SK-N-SH (cell line): ENCODE results near the gene EDIL3. TPM values are rescaled to one million over a fixed set of nuclear protein-coding genes. Genes with fewer than 3 reads are reported as not detected.

Experiments used
- CTCF ChIA-PET: fragments of 300-600, 350-600 bp; formaldehyde crosslinking; extraction: SDS; loops from one replicate; lab custom pipeline; 2021; lab: Yijun Ruan, JAX
- POLR2A ChIA-PET: fragments of 350-600 bp; sonication (Branson Sonifier 250); formaldehyde crosslinking; extraction: SDS; loops from one replicate; lab custom pipeline; 2020; ENCODE audit warnings: antibody characterized with exemption, inconsistent platforms; lab: Yijun Ruan, JAX
- DNase-seq: peaks from one replicate; pipeline ENCODE4 v3.0.0; 2012
- H2AFZ ChIP-seq: fragments of 200-600 bp; sonication (generic); 2 replicates; pipeline ENCODE4 v1.8.1; 2016; ENCODE audit warnings: antibody characterized with exemption, mild to moderate bottlenecking, low read depth
- H3F3A ChIP-seq: fragments of 200-600 bp; sonication (generic); replicated peaks from 2 replicates; pipeline ENCODE3; 2016; ENCODE audit warnings: antibody characterized with exemption, mild to moderate bottlenecking; ENCODE audit not compliant: insufficient read depth
- H3K27ac ChIP-seq, 2 experiments: fragments of 200-500 bp in 1 of 2; fragments of 200-600 bp in 1 of 2; sonication (Bioruptor generic) in 1 of 2; sonication (generic), shearing (Covaris generic) in 1 of 2; 2 replicates each; pipeline versions ENCODE4 v1.5.1 to v1.6.1; 2014 to 2016; ENCODE audit warnings: low read depth in 2 of 2, inconsistent platforms in 1 of 2, low read length in 1 of 2, mild to moderate bottlenecking in 1 of 2, mixed read lengths in 1 of 2
- H3K27me3 ChIP-seq: fragments of 200-600 bp; sonication (generic), shearing (Covaris generic); 2 replicates; pipeline ENCODE4 v1.6.1; 2016; ENCODE audit warnings: mixed run types; ENCODE audit not compliant: insufficient read depth
- H3K36me3 ChIP-seq, 2 experiments: fragments of 200-500 bp in 1 of 2; fragments of 200-600 bp in 1 of 2; sonication (Bioruptor generic) in 1 of 2; sonication (generic) in 1 of 2; replicated peaks in 1 of 2; 2 replicates each; pipeline versions ENCODE3 to v1.5.1; 2014 to 2016; ENCODE audit warnings: low read length in 1 of 2, mild to moderate bottlenecking in 1 of 2; ENCODE audit not compliant: insufficient read depth in 2 of 2, control insufficient read depth in 1 of 2
- H3K4me1 ChIP-seq, 2 experiments: fragments of 200-500 bp in 1 of 2; fragments of 200-600 bp in 1 of 2; sonication (Bioruptor generic) in 1 of 2; sonication (generic), shearing (Covaris generic) in 1 of 2; 2 replicates each; pipeline versions ENCODE4 v1.5.1 to v1.6.1; 2014 to 2016; ENCODE audit warnings: low read depth in 1 of 2, low read length in 1 of 2, mixed run types in 1 of 2; ENCODE audit not compliant: insufficient read depth in 2 of 2, control insufficient read depth in 1 of 2
- H3K4me2 ChIP-seq: fragments of 200-600 bp; sonication (generic), shearing (Covaris generic); 2 replicates; pipeline ENCODE4 v1.6.1; 2017; ENCODE audit warnings: mixed run types
- H3K4me3 ChIP-seq, 2 experiments: fragments of 200-500 bp in 1 of 2; fragments of 200-600 bp in 1 of 2; sonication (Bioruptor generic) in 1 of 2; sonication (generic), shearing (Covaris generic) in 1 of 2; 2 replicates each; pipeline versions ENCODE4 v1.5.1 to v1.8.1; 2014 to 2016; ENCODE audit warnings: low read depth in 2 of 2, inconsistent platforms in 1 of 2, low read length in 1 of 2, mild to moderate bottlenecking in 1 of 2, mixed read lengths in 1 of 2, moderate library complexity in 1 of 2
- H3K79me2 ChIP-seq: fragments of 200-600 bp; sonication (generic); 2 replicates; pipeline ENCODE4 v1.8.1; 2017; ENCODE audit warnings: mild to moderate bottlenecking; ENCODE audit not compliant: insufficient read depth
- H3K9ac ChIP-seq: fragments of 200-600 bp; sonication (generic); 2 replicates; pipeline ENCODE4 v1.6.1; 2017; ENCODE audit warnings: mixed run types
- H3K9me2 ChIP-seq: fragments of 200-600 bp; sonication (generic); 2 replicates; pipeline ENCODE4 v1.6.1; 2017; ENCODE audit warnings: mixed run types
- H3K9me3 ChIP-seq: fragments of 200-600 bp; sonication (generic); 2 replicates; pipeline ENCODE4 v1.6.1; 2017; ENCODE audit warnings: mixed run types, mild to moderate bottlenecking, moderate library complexity
- H4K20me1 ChIP-seq: fragments of 200-600 bp; sonication (generic); 2 replicates; pipeline ENCODE4 v1.6.1; 2017; ENCODE audit warnings: mild to moderate bottlenecking, mixed run types; ENCODE audit not compliant: insufficient read depth
- CHD2 ChIP-seq: fragments of 150-350 bp; IDR thresholded peaks from 2 replicates; pipeline ENCODE4 v1.6.1; 2018; ENCODE audit warnings: low read length; ENCODE audit not compliant: partially characterized antibody
- EZH2phosphoT487 ChIP-seq: fragments of 200-600 bp; sonication (generic); IDR thresholded peaks from 2 replicates; pipeline ENCODE4 v1.6.1; 2017; ENCODE audit warnings: low read depth, mixed run types, mild to moderate bottlenecking, antibody characterized with exemption, moderate library complexity, borderline replicate concordance
- FOXM1 ChIP-seq: IDR thresholded peaks from 2 replicates; pipeline ENCODE4 v1.4.0; 2012; ENCODE audit warnings: low read depth, mild to moderate bottlenecking
- GATA2 ChIP-seq: sonication (generic); formaldehyde crosslinking; IDR thresholded peaks from 2 replicates; pipeline ENCODE4 v1.5.0; 2020; ENCODE audit warnings: mild to moderate bottlenecking, missing genetic modification reagents
- MEF2A ChIP-seq: IDR thresholded peaks from 2 replicates; pipeline ENCODE4 v1.4.0; 2012; ENCODE audit warnings: low read depth, borderline replicate concordance
- NFIC ChIP-seq: IDR thresholded peaks from 2 replicates; pipeline ENCODE4 v1.4.0; 2012; ENCODE audit warnings: borderline replicate concordance
- NRF1 ChIP-seq: IDR thresholded peaks from 2 replicates; pipeline ENCODE4 v1.6.1; 2012; ENCODE audit warnings: low read depth, mild to moderate bottlenecking, low read length
- RCOR1 ChIP-seq: fragments of 150-350 bp; IDR thresholded peaks from 2 replicates; pipeline ENCODE4 v1.6.1; 2017; ENCODE audit warnings: antibody characterized with exemption, low read length
- REST ChIP-seq: IDR thresholded peaks from 2 replicates; pipeline ENCODE4 v1.6.1; 2012; ENCODE audit warnings: mild to moderate bottlenecking, low read depth, low read length, moderate library complexity
- TAF1 ChIP-seq: IDR thresholded peaks from 2 replicates; pipeline ENCODE4 v1.6.1; 2012; ENCODE audit warnings: low read depth, mild to moderate bottlenecking, low read length, moderate library complexity, borderline replicate concordance
- USF2 ChIP-seq: fragments of 150-350 bp; IDR thresholded peaks from 2 replicates; pipeline ENCODE4 v1.6.1; 2017; ENCODE audit warnings: antibody characterized with exemption, low read length, low read depth, borderline replicate concordance
- YY1 ChIP-seq: IDR thresholded peaks from 2 replicates; pipeline ENCODE4 v1.4.0; 2012; ENCODE audit warnings: low read depth, mild to moderate bottlenecking
- ZBTB33 ChIP-seq: IDR thresholded peaks from 2 replicates; pipeline ENCODE4 v1.4.0; 2012; ENCODE audit warnings: low read depth, borderline replicate concordance
- WGBS: methylation state at CpG from one replicate; pipeline ENCODE4 v1.1.6; 2017; ENCODE audit warnings: low lambda C conversion rate; 5-methylcytosine and 5-hydroxymethylcytosine counted together
- polyA plus RNA-seq, 3 experiments: library from polyadenylated mRNA; depleted of rRNA; stranded (reverse); fragments of >200 nt; gene quantifications; 2 replicates each; pipeline ENCODE4 v1.2.3, GENCODE V29; 2012

EDIL3 gene
- polyA plus RNA-seq, 1 of the 3 experiments (the other 2 are of a cell fraction): 51.5 TPM

- no peaks in the 10 kb centered on the region for H3K27me3 ChIP-seq
- H3K36me3 ChIP-seq: peaks cover 0 to 31% of the 10 kb centered on the region in 2 experiments
- no peaks in the 10 kb centered on the region for H4K20me1 ChIP-seq
- H3F3A ChIP-seq: peaks cover 36% of the 10 kb centered on the region
- no peak for DNase-seq
- no peak overlapping the region for H2AFZ ChIP-seq
- H3K4me1 ChIP-seq: peaks cover 0 to 7% of the 10 kb centered on the region in 2 experiments; a peak in 1 of 4 replicates
- CTCF ChIA-PET: no interaction called here
- no peak overlapping the region; a peak in 1 of 4 replicates for H3K27ac ChIP-seq
- TF ChIP-seq USF2 (no peak), MEF2A (no peak), NRF1 (no peak), EZH2phosphoT487 (no peak), NFIC (no peak), FOXM1 (no peak), ZBTB33 (no peak), GATA2 (CRISPR knock-in tag) (no peak), TAF1 (no peak), CHD2 (no peak), RCOR1 (no peak), REST (no peak), YY1 (no peak)
- POLR2A ChIA-PET: no interaction called here
- H3K79me2 ChIP-seq: peaks cover 60% of the 10 kb centered on the region
- no peaks in the 10 kb centered on the region for H3K9me3 ChIP-seq
- no peak overlapping the region for H3K4me2 ChIP-seq
- no peak overlapping the region for H3K4me3 ChIP-seq
- no peaks in the 10 kb centered on the region for H3K9me2 ChIP-seq
- H3K9ac ChIP-seq: no peak overlapping the region
- WGBS: 67% methylated on average over 1 of the region's 1 CpG
Measured at GRCh38 chr5:84299959-84300358, 84.7 kb downstream of the EDIL3 start.
